ENCODE data around the gene CLIP1.
"Not testable (repeated sequence)": the region's sequence is repeated elsewhere in the genome, so short reads cannot be mapped to it uniquely, and the experiment has no call there.

Gene CLIP1

DNA sequence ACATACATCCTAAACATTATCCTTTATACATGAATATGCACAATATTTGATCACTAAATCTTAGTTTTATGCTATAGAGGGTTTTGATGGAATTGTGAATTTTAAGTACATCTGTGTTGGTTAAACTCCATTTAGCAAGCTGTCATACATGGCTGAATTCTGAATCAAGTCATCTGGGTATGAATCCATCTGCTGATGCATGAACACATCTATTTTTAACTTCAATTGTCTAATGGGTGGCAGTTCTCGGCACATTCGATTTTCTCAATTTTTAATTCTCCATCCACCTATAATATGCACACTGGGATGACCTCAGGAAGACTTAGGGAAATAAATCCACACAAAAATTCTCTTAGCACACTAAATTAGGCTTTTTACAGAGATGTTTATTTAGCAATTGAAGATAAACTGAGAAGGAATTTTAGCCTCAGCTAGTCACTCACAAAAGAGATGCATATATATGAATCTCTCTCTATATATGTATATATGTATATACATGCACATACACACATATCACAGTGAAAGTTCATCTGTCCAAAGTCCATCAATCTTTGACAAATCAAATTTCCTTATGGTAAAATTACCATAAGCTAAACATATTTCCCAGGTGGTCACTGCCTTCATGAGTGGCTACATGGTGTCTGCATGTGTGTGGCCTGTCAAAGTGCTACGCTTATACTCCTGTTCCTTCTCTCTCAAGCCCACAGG lies 111.7 kb downstream of the CLIP1 start:
- DNase-seq (ENCODE audit: low spot score) = no peak

DNA sequence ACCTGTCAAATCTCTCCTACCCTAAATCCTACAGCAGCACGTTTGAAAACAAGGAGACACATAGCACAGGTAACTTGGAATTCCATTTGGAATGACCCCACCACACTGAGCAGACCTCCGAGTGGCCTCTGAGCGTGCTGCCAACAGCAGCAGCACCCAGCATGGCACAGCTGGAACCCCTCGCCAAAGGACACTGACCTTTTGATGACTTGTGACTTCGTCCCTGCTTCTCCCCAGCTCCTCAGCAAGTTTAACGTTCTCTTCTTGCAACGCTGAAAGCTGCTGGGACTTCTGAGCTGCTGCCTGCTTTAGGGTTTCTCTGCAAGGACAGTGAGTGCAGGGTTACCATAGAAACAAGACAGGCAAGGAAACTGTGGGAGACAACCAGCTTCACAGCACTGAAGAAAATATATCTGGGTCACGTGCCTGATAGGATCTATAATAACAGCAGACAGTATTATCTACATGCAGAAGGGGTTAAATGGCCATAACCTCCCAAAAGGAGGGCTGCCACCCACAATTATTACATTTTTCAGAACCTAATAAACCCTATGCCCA lies 112.8 kb downstream of the CLIP1 start:
- no peak for DNase-seq (ENCODE audit: low spot score)

GRCh38 chr12:122308811-122309210 lies 113.7 kb downstream of the CLIP1 start:
- no peak for DNase-seq (ENCODE audit: low spot score)

GRCh38 chr12:122306407-122306806 lies 116.1 kb downstream of the CLIP1 start:
- no peak for DNase-seq (ENCODE audit: low spot score)

DNA sequence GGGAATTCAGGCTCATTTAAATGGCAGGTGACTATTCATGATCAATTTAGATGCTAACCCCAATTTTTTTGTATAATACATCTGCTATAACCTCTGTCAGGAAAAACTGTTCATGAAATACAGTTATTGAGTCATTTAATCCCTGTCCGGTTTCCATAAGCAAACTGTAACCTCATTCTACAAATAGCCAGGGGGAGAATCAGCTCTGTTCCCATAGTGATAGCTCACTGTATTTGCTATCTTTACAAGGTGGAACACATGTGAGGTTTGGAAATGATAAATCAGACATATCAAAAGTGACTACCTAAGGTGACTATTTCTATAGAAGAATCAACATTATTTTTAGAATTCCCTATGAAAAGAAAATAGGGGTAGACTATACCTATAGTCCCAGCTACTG lies 117.5 kb downstream of the CLIP1 start:
- no peak for DNase-seq (ENCODE audit: low spot score)

DNA sequence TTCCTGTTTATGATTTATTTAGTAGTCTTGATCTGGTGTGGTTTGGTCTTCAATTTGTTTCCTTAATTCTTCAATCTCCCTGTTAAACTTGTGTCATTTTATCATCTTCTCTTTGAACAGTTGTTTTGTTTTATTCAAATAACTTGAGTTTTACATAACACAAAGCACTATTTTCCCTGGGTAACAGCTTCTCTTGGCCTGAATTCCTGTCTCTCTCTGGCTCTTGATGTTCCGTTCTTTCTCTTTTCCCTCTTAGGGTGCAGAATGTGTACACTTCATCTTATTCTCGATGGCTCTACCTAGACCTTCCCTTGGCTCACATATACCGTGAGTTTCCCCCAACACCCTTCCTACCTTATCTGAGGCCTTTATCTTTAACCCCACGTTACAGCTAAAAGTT lies 119.4 kb downstream of the CLIP1 start:
- DNase-seq (ENCODE audit: low spot score) = no peak

DNA sequence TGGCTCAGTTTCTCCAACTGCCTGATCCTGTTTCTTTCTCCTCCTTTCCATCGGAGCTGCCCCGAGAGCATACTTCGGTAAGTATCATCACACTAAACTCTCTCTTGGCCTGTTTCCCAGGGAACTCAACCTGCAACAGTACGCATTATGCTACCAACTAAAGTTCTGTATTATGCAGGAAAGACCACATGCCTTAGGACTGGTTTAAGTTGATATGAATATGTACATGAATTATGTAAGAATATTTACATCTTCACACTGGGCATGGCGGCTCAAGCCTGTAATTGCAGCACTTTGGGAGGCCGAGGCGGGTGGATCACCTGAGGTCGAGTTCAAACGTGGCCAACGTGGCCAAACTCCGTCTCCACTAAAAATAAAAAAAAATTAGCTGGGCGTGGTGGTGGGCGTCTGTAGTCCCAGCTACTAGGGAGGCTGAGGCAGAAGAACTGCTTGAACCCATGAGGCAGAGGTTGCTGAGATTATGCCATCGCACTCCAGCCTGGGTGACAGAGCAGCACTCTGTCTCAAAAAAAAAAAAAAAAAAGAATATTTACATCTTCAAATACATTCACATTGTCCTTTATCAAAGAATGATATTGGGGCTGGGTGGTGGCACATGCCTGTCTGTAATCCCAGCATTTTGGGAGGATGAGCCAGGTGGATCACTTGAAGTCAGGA lies 124.3 kb downstream of the CLIP1 start:
- DNase-seq (ENCODE audit: low spot score) = no peak

- no peak for DNase-seq (ENCODE audit: low spot score)
These were observed 125.0 kb downstream of the CLIP1 start for GRCh38 chr12:122297494-122297893.

- DNase-seq (ENCODE audit: low spot score) = no peak
These were observed 126.6 kb downstream of the CLIP1 start for GRCh38 chr12:122295877-122296276.

- peak; percentile 43 for DNase-seq (ENCODE audit: low spot score)
These were observed 129.4 kb downstream of the CLIP1 start for GRCh38 chr12:122293081-122293480.

GRCh38 chr12:122291431-122291830 lies 131.0 kb downstream of the CLIP1 start:
- no peak for DNase-seq (ENCODE audit: low spot score)

GRCh38 chr12:122283680-122284079 lies 138.8 kb downstream of the CLIP1 start:
- no peak for DNase-seq (ENCODE audit: low spot score)

DNA sequence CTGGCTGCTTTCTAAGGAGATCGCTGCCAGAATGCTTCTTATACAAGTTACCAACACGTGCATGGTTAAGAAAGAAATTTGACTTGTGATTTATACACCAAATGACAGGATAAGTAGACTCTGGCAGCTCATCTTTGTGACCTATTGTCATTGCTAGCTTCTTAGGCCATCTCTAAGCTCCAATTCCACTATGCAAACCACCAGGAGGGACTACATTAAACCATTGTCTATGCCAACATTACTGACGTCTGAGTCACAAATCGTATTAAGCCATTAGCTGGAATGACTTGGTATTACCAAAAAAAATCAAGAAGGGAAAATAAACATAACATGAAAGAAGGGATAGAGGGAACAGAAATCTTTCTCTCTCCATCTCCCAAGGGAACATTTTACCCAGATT lies 140.4 kb downstream of the CLIP1 start:
- DNase-seq (ENCODE audit: low spot score) = no peak

- no peak for DNase-seq (ENCODE audit: low spot score)
These were observed 146.2 kb downstream of the CLIP1 start for GRCh38 chr12:122276242-122276641.

DNA sequence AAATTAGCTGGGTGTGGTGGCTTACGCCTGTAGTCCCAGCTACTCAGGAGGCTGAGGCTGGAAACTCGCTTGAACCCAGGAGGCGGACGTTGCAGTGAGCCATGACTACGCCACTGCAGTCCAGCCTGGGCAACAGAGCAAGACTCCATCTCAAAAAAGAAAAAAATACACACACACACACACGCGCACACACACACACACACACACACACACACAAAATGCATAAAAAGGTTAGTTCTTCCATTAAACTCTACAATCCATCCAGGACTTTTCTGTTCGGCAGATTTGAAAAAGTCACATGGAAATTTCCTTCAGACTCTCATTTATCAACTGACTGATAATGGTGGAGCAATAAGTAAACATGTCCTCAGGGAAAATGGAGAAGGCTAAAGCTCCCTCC lies 147.0 kb downstream of the CLIP1 start:
- no peak for DNase-seq (ENCODE audit: low spot score)

GRCh38 chr12:122266230-122266901 lies 156.1 kb downstream of the CLIP1 start, which contains the start of gene VPS33A:
Gene VPS33A, minus strand, starts transcription at chr12:122266494. Its CDS starts 86 bp downstream, at chr12:122266408.
- peak; percentile 97 for DNase-seq (ENCODE audit: low spot score)

GRCh38 chr12:122265886-122266229 lies 156.6 kb downstream of the CLIP1 start:
- DNase-seq (ENCODE audit: low spot score) = peak; percentile 22

DNA sequence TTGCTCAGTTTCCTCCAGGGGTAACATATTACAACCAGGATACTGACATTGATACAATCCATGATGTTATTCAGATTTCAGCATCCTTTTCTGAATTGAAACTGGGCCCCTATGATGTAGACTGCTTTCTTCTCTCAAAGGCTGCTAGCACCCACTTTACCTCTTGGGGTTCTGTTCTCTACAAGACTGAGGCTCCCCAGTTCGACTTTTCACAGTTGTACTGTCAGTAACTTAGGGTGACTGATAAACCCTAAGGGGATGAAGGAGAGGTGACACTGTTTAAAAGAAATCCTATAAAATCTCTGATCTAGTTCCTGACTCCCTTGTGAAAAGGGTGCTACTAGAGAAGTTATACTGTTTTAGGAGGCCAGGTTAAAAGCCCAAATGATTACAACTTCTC lies 157.0 kb downstream of the CLIP1 start:
- no peak for DNase-seq (ENCODE audit: low spot score)

DNA sequence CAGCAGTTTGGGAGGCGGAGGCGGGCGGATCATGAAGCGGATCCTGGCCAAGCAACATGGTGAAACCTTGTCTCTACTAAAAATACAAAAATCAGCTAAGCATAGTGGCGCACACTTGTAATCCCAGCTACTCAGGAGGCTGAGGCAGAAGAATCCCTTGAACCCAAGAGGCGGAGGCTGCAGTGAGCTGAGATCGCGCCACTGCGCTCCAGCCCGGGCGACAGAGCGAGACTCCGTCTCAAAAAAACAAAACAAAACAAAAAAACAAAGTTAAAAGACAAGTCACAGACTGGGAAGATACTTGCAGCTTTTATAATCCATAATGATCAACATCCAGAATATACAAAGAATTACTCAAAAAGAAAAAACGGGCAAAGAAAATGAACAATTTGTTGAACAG lies 161.7 kb downstream of the CLIP1 start:
- DNase-seq (ENCODE audit: low spot score) = not testable (repeated sequence)

GRCh38 chr12:122258939-122259338 lies 163.5 kb downstream of the CLIP1 start:
- DNase-seq (ENCODE audit: low spot score) = not testable (repeated sequence)

- not testable (repeated sequence) for DNase-seq (ENCODE audit: low spot score)
These were observed 164.0 kb downstream of the CLIP1 start for GRCh38 chr12:122258462-122258861.

GRCh38 chr12:122250536-122250935 lies 171.9 kb downstream of the CLIP1 start:
- no peak for DNase-seq (ENCODE audit: low spot score)

DNA sequence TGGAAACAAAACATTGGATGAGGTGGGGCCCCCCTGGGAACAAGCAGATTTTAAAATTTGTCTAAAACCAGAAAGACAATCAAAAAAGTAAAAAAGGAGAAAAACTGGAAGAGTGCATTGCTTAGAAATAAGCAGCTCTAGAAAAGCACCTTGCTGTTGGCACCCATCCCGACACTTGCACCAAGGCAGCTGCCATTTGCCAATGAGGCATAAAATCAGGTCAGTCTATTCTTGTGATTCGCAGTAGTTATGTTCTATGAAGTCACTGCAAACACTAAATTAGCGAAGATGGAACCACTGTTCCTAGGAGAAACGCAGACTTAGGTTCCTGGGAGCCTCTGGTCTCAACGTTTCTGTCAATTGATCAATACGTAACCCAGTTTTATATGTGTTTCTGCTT lies 172.4 kb downstream of the CLIP1 start:
- no peak for DNase-seq (ENCODE audit: low spot score)

Measured in activated CD4-positive, alpha-beta T cell treated with anti-CD3 and anti-CD28 coated beads, Interleukin-2, Interleukin-4, amounts not matched to agents 100 ng/mL and 50 ng/mL, durations not matched to agents 16 hours and 8 hours (primary cell).